SIG-M5 (cell line): Measurements from ENCODE around the gene OR6K6.

Experiments
- DNase-seq: peaks from one replicate; lab custom pipeline; 2025; lab: John Stamatoyannopoulos, UW

The OR6K6 gene

GRCh38 chr1:158801396-158801795, 46.9 kb downstream of the OR6K6 start:
- no peak for DNase-seq

DNA sequence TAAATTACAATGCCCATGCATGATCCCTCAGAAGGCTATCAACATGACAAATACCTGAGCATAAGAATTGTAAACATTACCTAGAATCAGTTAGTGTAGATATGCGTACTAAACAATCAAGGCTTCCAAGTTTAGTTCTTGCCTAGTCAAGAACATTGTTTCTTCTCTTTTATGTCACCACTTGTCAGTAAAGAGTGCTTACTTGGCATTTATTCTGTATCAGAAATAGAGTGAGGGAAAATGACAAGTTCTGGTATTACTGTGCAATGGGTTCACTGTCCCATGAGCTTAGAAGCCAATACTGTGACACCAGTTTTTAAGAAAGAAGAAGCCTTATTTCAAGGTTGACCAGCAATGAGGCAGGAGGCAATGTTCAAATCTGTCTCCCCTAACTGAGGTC, 49.2 kb downstream of the OR6K6 start:
- DNase-seq = no peak
